HEK293 (cell line): ENCODE data around the gene MPPED1.

Experiments used
- CTCF ChIA-PET: fragments of 350-600 bp; formaldehyde crosslinking; extraction: SDS; loops from one replicate; lab custom pipeline; 2021; ENCODE audit warnings: antibody characterized with exemption; lab: Yijun Ruan, JAX
- POLR2A ChIA-PET: fragments of 300-600 bp; formaldehyde crosslinking; extraction: SDS; loops from one replicate; lab custom pipeline; 2020; ENCODE audit warnings: antibody characterized with exemption, inconsistent platforms; lab: Yijun Ruan, JAX
- H3K27ac ChIP-seq: fragments of 200-500 bp; sonication (Bioruptor generic); 2 replicates; pipeline ENCODE4 v1.5.1; 2014; ENCODE audit warnings: low read depth, low read length, control low read depth, inconsistent platforms; ENCODE audit errors: extremely low read depth
- H3K36me3 ChIP-seq, 2 experiments: fragments of 200-500 bp in 1 of 2; sonication (Bioruptor generic) in 1 of 2; 1 replicate in 1 of 2; 2 replicates in 1 of 2; pipeline ENCODE4 v1.5.1; 2014 to 2017; ENCODE audit warnings: inconsistent platforms in 2 of 2, low read length in 2 of 2; ENCODE audit not compliant: control insufficient read depth in 2 of 2, insufficient read depth in 1 of 2
- H3K4me1 ChIP-seq: fragments of 200-500 bp; sonication (Bioruptor generic); 2 replicates; pipeline ENCODE4 v1.5.1; 2014; ENCODE audit warnings: mild to moderate bottlenecking, low read length, inconsistent platforms; ENCODE audit not compliant: control insufficient read depth, insufficient read depth
- H3K4me3 ChIP-seq: 2 replicates; pipeline ENCODE4 v1.5.1; 2011; ENCODE audit warnings: low read depth, mild to moderate bottlenecking, control low read depth, low read length, moderate library complexity
- H3K9me3 ChIP-seq: fragments of 200-500 bp; sonication (Bioruptor generic); 2 replicates; pipeline ENCODE4 v1.5.1; 2014; ENCODE audit warnings: low read depth, low read length, inconsistent platforms; ENCODE audit not compliant: control insufficient read depth, insufficient read depth
- GLI2 ChIP-seq: fragments of 450-650 bp; formaldehyde crosslinking; IDR thresholded peaks from 2 replicates; pipeline ENCODE4; 2017; ENCODE audit warnings: missing biosample characterization, missing genetic modification characterization, low read depth, borderline replicate concordance
- GLIS1 ChIP-seq: fragments of 450-650 bp; formaldehyde crosslinking; IDR thresholded peaks from 2 replicates; pipeline ENCODE4 v1.5.1; 2016; ENCODE audit warnings: missing biosample characterization, missing genetic modification characterization
- PRDM1 ChIP-seq: fragments of 450-650 bp; formaldehyde crosslinking; IDR thresholded peaks from 2 replicates; pipeline ENCODE4; 2016; ENCODE audit warnings: missing biosample characterization, missing genetic modification characterization
- ZBTB20 ChIP-seq: fragments of 450-650 bp; formaldehyde crosslinking; IDR thresholded peaks from 2 replicates; pipeline ENCODE4 v1.5.1; 2016; ENCODE audit warnings: missing biosample characterization, missing genetic modification characterization
- ZFP37 ChIP-seq: fragments of 450-650 bp; formaldehyde crosslinking; IDR thresholded peaks from 2 replicates; pipeline ENCODE4 v1.5.1; 2016; ENCODE audit warnings: missing biosample characterization, missing genetic modification characterization
- ZNF148 ChIP-seq: fragments of 450-650 bp; formaldehyde crosslinking; IDR thresholded peaks from 2 replicates; pipeline ENCODE4 v1.5.0; 2017; ENCODE audit warnings: missing biosample characterization, missing genetic modification characterization, borderline replicate concordance
- ZNF16 ChIP-seq: fragments of 450-650 bp; formaldehyde crosslinking; IDR thresholded peaks from 2 replicates; pipeline ENCODE4 v1.5.1; 2016; ENCODE audit warnings: low read depth, missing biosample characterization, missing genetic modification characterization
- ZNF394 ChIP-seq: fragments of 450-650 bp; formaldehyde crosslinking; IDR thresholded peaks from 2 replicates; pipeline ENCODE4 v1.5.1; 2016; ENCODE audit warnings: missing biosample characterization, missing genetic modification characterization, mild to moderate bottlenecking, moderate library complexity, borderline replicate concordance
- ZNF549 ChIP-seq: fragments of 450-650 bp; IDR thresholded peaks from 2 replicates; pipeline ENCODE4 v1.5.1; 2018; ENCODE audit warnings: missing biosample characterization, missing genetic modification characterization, mild to moderate bottlenecking, inconsistent platforms, moderate library complexity
- ZNF621 ChIP-seq: fragments of 450-650 bp; formaldehyde crosslinking; IDR thresholded peaks from 2 replicates; pipeline ENCODE4 v1.5.1; 2017; ENCODE audit warnings: missing biosample characterization, missing genetic modification characterization
- ZNF626 ChIP-seq: fragments of 450-650 bp; sonication (Bioruptor Pico); formaldehyde crosslinking; IDR thresholded peaks from 2 replicates; pipeline ENCODE4 v1.5.1; 2018; ENCODE audit warnings: missing biosample characterization, missing genetic modification characterization, inconsistent platforms
- ZNF654 ChIP-seq: fragments of 450-650 bp; formaldehyde crosslinking; IDR thresholded peaks from 2 replicates; pipeline ENCODE4 v1.5.1; 2016; ENCODE audit warnings: low read depth, missing biosample characterization, missing genetic modification characterization
- ZSCAN4 ChIP-seq: fragments of 450-650 bp; formaldehyde crosslinking; IDR thresholded peaks from 2 replicates; pipeline ENCODE4 v1.5.1; 2017; ENCODE audit warnings: missing biosample characterization, missing genetic modification characterization
- TF ChIP-seq, protein P1 (sequence below): fragments of 450-650 bp; formaldehyde crosslinking; IDR thresholded peaks from 2 replicates; pipeline ENCODE4 v1.5.1; 2016; ENCODE audit warnings: missing biosample characterization, missing genetic modification characterization
- TF ChIP-seq, protein P2 (sequence below): fragments of 450-650 bp; formaldehyde crosslinking; IDR thresholded peaks from 2 replicates; pipeline ENCODE4 v1.5.1; 2016; ENCODE audit warnings: missing biosample characterization, missing genetic modification characterization
- TF ChIP-seq, protein P3 (sequence below): fragments of 450-650 bp; formaldehyde crosslinking; IDR thresholded peaks from 2 replicates; pipeline ENCODE4 v1.5.1; 2017; ENCODE audit warnings: missing biosample characterization, missing genetic modification characterization

The MPPED1 gene

DNA sequence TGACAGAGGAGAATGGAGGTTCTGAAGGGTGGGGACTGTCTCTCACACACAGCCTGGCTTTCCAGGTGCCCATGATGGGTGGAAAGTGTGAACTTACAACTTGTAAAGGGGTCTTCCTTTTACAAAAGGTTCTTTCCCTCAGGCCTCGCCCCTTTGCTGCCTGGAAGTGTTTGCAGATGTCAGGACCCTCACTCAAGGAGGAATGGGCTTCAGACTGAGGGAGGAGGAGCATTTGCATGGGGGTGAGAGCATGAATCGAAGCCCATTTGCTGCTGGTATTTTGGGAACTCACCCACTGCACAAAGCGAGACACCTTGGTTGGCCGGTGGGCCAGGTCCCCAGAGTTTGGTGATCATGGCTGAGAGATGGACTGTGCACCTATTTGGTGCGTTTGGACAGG, 25.1 kb downstream of the MPPED1 start (continued):
- TF ChIP-seq, protein P1, sequence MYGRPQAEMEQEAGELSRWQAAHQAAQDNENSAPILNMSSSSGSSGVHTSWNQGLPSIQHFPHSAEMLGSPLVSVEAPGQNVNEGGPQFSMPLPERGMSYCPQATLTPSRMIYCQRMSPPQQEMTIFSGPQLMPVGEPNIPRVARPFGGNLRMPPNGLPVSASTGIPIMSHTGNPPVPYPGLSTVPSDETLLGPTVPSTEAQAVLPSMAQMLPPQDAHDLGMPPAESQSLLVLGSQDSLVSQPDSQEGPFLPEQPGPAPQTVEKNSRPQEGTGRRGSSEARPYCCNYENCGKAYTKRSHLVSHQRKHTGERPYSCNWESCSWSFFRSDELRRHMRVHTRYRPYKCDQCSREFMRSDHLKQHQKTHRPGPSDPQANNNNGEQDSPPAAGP (tag by site-specific recombination), result no peak
- no peak for TF ChIP-seq ZNF549

DNA sequence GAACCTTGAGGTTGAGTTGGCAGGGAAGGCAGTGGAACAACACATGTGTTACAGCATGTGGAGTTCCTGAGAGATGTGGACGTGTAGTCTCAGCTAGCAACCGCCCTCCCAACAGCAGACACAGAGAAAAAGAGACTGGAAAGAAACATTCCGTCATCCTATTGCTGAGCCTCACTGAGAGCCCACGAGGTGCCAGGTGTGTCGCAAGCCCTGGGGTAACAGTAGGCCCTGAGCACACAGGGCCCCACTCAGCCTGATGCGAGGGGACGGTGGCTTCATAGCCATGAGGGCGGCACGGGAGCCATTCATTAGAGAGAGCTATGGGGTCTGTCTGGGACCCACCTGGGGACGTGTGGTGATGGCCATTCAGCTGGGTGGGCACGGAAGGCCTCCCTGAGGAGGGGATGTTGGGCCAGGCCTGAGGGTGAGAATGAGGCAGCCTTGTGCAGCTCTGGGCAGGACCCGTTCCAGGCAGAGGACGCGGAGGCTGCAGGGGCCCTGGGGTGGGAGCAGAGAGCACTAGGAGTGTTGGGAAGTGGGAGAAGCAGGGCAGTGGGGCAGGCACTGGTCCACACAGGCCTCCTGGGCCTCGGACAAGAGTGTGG, 26.2 kb downstream of the MPPED1 start:
- ChIA-PET CTCF (interaction anchor here (0.6 to 1.0 kb wide), 2 partner anchors 23 to 74 kb away, joined by 3 to 4 read pairs; no protein-coding TSS in a partner anchor), POLR2A (no interaction called here)
- TF ChIP-seq ZBTB20 (tag by site-specific recombination) (no peak), ZSCAN4 (no peak), GLI2 (tag by site-specific recombination) (no peak), GLIS1 (no peak), ZFP37 (tag by site-specific recombination) (no peak), ZNF626 (tag by site-specific recombination) (no peak), ZNF621 (no peak), ZNF394 (no peak)
- no peaks in the 10 kb centered on the region for H3K9me3 ChIP-seq
- no peak overlapping the region for H3K27ac ChIP-seq
- H3K36me3 ChIP-seq, result no peaks in the 10 kb centered on the region
- no peaks in the 10 kb centered on the region for H3K4me1 ChIP-seq
- H3K4me3 ChIP-seq, result no peak overlapping the region

DNA sequence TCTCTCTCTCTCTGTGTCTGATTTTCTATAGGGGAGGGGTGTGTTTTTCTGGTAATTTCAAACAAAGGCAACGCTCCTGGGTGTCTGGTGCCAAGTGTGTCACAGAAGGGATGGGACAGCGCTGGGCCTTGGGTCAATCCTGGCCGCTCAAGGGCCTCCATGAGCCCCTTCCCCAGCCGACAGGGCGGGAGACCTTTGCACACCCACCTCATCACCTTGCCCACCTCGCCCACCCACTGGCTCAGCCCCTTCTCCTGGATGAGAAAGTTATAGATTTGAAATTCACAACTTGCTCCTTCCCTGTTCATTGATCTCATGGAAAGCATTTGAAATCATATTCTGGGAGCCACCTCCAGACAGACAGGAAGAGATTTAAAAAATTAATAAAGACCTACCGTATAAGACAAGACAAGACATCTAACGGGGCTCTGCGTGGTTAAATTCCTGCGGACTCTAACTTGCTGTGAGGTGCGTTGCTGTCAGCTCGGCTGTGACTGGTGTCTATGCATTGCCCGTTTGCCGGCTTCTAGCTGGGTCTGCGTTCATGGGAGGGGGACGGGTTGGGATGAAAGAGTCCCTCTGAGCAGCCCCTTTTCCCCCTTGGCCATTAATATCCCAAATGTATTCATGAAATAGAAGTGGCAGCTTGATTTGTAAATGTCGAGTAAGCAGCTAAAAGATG, 27.0 kb downstream of the MPPED1 start:
- no peaks in the 10 kb centered on the region for H3K36me3 ChIP-seq
- TF ChIP-seq, protein P2, sequence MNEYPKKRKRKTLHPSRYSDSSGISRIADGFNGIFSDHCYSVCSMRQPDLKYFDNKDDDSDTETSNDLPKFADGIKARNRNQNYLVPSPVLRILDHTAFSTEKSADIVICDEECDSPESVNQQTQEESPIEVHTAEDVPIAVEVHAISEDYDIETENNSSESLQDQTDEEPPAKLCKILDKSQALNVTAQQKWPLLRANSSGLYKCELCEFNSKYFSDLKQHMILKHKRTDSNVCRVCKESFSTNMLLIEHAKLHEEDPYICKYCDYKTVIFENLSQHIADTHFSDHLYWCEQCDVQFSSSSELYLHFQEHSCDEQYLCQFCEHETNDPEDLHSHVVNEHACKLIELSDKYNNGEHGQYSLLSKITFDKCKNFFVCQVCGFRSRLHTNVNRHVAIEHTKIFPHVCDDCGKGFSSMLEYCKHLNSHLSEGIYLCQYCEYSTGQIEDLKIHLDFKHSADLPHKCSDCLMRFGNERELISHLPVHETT (tag by site-specific recombination), result no peak
- no peak for TF ChIP-seq PRDM1
- TF ChIP-seq, protein P3, sequence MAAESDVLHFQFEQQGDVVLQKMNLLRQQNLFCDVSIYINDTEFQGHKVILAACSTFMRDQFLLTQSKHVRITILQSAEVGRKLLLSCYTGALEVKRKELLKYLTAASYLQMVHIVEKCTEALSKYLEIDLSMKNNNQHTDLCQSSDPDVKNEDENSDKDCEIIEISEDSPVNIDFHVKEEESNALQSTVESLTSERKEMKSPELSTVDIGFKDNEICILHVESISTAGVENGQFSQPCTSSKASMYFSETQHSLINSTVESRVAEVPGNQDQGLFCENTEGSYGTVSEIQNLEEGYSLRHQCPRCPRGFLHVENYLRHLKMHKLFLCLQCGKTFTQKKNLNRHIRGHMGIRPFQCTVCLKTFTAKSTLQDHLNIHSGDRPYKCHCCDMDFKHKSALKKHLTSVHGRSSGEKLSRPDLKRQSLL (tag by site-specific recombination), result no peak
- TF ChIP-seq ZNF148, result no peak
- no peak for TF ChIP-seq ZNF654 (tag by site-specific recombination)
- no peak for TF ChIP-seq ZNF16 (tag by site-specific recombination)
- POLR2A ChIA-PET, result no interaction called here
- no peaks in the 10 kb centered on the region for H3K4me1 ChIP-seq
- H3K4me3 ChIP-seq, result no peak overlapping the region
- CTCF ChIA-PET, result interaction anchor here (0.6 to 0.7 kb wide), 3 partner anchors 25 to 956 kb away, joined by 3 to 4 read pairs (median 3); no protein-coding TSS in a partner anchor
- no peak overlapping the region for H3K27ac ChIP-seq
- no peaks in the 10 kb centered on the region for H3K9me3 ChIP-seq
